ENCODE measurements around the gene WWOX. TPM values are rescaled to one million over a fixed set of nuclear protein-coding genes. Genes with fewer than 3 reads are reported as not detected.

Gene WWOX
- polyA plus RNA-seq, 1 donor from 2014 or later, result 25.6 TPM

- Histone ChIP-seq H3K9ac (ENCODE audit: low read length) (no peak overlapping the region), H3K79me2 (replicated peaks; ENCODE audit: insufficient read depth, low read length) (no peaks in the 10 kb centered on the region), H2AFZ (ENCODE audit: low read depth, low read length) (no peak overlapping the region), H3K9me2 (ENCODE audit: insufficient read depth, low read length) (no peaks in the 10 kb centered on the region), H3K4me2 (ENCODE audit: low read length) (no peak overlapping the region), H3K27ac (ENCODE audit: low read length) (no peak overlapping the region), H3K36me3 (ENCODE audit: insufficient read depth, low read length) (no peaks in the 10 kb centered on the region), H3F3A (ENCODE audit: insufficient read depth, low read length, poor library complexity, severe bottlenecking) (no peaks in the 10 kb centered on the region), H3K9me3 (ENCODE audit: low read length) (no peaks in the 10 kb centered on the region), H4K20me1 (ENCODE audit: insufficient read depth) (no peaks in the 10 kb centered on the region), H3K27me3 (ENCODE audit: insufficient read depth, low read depth, low read length) (no peaks in the 10 kb centered on the region), H3K4me3 (ENCODE audit: low read length) (no peak overlapping the region)
- no peak for TF ChIP-seq POLR2AphosphoS5 (IDR thresholded peaks at IDR 0.05)
- TF ChIP-seq SMC3 (conservative IDR thresholded peaks at IDR 0.05; ENCODE audit: poor library complexity), result no peak
- TF ChIP-seq RAD21 (conservative IDR thresholded peaks at IDR 0.05), result no peak
- TF ChIP-seq CTCF (IDR thresholded peaks at IDR 0.05; ENCODE audit: poor library complexity, severe bottlenecking), result no peak
- no peak for TF ChIP-seq MXI1 (conservative IDR thresholded peaks at IDR 0.05; ENCODE audit: poor library complexity, severe bottlenecking)
- TF ChIP-seq REST (IDR thresholded peaks at IDR 0.05; ENCODE audit: borderline replicate concordance), result no peak
- no peak for TF ChIP-seq TAF1 (IDR thresholded peaks at IDR 0.05; ENCODE audit: low read depth)
- no peak for TF ChIP-seq EZH2 (IDR thresholded peaks at IDR 0.05; ENCODE audit: borderline replicate concordance, insufficient read depth, low read length, poor library complexity, severe bottlenecking)
- no peak for TF ChIP-seq EP300 (conservative IDR thresholded peaks at IDR 0.05; ENCODE audit: poor library complexity, severe bottlenecking)
These were observed 1092.5 kb downstream of the WWOX start for GRCh38 chr16:79191933-79192332.

GRCh38 chr16:79192904-79193303 lies 1093.5 kb downstream of the WWOX start:
- Histone ChIP-seq H3K36me3 (ENCODE audit: insufficient read depth, low read length) (no peaks in the 10 kb centered on the region), H3K79me2 (replicated peaks; ENCODE audit: insufficient read depth, low read length) (no peaks in the 10 kb centered on the region), H3K27me3 (ENCODE audit: insufficient read depth, low read depth, low read length) (no peaks in the 10 kb centered on the region), H4K20me1 (ENCODE audit: insufficient read depth) (no peaks in the 10 kb centered on the region), H3F3A (ENCODE audit: insufficient read depth, low read length, poor library complexity, severe bottlenecking) (no peaks in the 10 kb centered on the region), H3K4me2 (ENCODE audit: low read length) (no peak overlapping the region), H3K4me3 (ENCODE audit: low read length) (no peak overlapping the region), H3K9me2 (ENCODE audit: insufficient read depth, low read length) (no peaks in the 10 kb centered on the region), H2AFZ (ENCODE audit: low read depth, low read length) (no peak overlapping the region), H3K27ac (ENCODE audit: low read length) (no peak overlapping the region), H3K9me3 (ENCODE audit: low read length) (no peaks in the 10 kb centered on the region), H3K9ac (ENCODE audit: low read length) (no peak overlapping the region)
- TF ChIP-seq REST (IDR thresholded peaks at IDR 0.05; ENCODE audit: borderline replicate concordance) (no peak), EZH2 (IDR thresholded peaks at IDR 0.05; ENCODE audit: borderline replicate concordance, insufficient read depth, low read length, poor library complexity, severe bottlenecking) (no peak), POLR2AphosphoS5 (IDR thresholded peaks at IDR 0.05) (no peak), MXI1 (conservative IDR thresholded peaks at IDR 0.05; ENCODE audit: poor library complexity, severe bottlenecking) (no peak), SMC3 (conservative IDR thresholded peaks at IDR 0.05; ENCODE audit: poor library complexity) (no peak), EP300 (conservative IDR thresholded peaks at IDR 0.05; ENCODE audit: poor library complexity, severe bottlenecking) (no peak), RAD21 (conservative IDR thresholded peaks at IDR 0.05) (no peak), CTCF (IDR thresholded peaks at IDR 0.05; ENCODE audit: poor library complexity, severe bottlenecking) (no peak), TAF1 (IDR thresholded peaks at IDR 0.05; ENCODE audit: low read depth) (no peak)

All from neural cell (in vitro differentiated cells).